Measurements from ENCODE around the gene CAMTA1.

CAMTA1 gene

DNA sequence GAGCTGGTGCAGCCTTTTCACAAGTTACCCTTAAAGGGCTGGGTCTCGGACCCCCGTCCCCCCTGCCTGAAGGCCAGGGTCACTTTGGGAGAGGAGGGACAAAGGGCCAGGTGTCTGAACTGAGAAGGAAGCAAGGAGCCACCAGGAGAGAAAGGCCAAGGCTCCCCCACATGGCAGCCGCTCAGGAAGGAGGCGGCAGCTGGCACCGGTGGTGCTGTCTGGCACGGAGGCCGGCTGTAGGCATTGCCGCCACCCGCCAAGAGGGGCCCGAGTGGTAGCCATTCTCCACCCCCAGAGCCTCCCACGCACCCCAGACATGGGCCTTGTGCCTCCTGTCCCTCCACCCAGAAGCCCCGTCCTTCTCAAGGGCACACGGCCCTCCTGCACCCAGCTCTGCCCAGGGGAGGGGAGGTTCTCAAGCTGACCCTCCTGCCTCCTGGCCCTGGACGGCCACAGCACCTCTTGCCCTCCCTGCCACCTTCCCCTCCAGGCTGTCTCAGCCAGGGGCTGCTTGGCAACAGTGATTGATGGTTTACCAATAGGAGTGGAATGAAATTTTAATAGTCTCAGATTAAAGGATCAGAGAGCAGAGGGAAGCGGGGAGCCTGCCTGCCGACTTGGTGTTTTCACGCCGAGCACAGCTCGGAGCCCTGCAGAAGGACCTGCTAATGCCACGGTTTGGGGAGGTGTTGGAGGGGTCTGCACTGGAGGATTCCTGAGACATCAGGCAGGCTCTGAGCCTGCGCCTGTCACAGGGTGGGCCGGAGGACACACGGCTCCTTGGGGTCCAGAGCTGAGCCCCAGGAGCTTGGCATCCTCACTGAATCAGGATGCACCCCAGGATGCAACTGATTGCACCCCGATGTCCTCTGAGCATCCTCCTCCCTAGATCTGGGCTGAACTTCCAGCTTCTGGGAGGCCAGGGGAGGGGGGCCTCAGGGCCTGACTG lies 773.9 kb downstream of the CAMTA1 start:
- DNase-seq: no peak

GRCh38 chr1:7560128-7560527 lies 774.9 kb downstream of the CAMTA1 start:
- no peak for DNase-seq

DNA sequence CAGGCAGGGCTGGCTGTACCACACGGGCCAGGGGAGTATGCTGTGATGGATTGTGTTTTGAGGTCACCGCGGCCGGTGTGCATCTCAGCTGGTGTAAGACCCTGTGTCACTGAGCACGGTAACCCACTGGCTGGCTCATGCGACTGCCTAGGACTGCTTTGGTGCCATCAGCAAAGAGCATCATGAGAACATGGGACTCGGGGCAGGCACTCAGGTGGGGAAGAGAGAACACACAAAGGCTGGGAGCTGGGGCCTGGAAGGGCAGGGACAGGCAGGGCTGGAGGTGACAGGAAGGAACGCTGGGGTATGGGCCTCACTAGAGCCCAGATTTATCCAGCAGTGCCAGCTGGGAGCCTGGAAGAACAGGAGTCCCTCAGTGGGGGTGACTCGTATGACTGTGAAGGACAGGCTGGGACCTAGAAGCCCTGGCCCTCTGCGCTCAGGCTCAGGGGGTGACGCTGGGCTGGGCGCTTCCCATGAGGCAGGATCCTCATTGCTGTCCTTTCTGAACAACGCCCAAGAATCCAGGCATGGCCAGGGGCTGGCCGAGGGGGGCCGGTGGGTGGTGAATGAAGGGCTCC lies 775.4 kb downstream of the CAMTA1 start:
- DNase-seq: no peak

DNA sequence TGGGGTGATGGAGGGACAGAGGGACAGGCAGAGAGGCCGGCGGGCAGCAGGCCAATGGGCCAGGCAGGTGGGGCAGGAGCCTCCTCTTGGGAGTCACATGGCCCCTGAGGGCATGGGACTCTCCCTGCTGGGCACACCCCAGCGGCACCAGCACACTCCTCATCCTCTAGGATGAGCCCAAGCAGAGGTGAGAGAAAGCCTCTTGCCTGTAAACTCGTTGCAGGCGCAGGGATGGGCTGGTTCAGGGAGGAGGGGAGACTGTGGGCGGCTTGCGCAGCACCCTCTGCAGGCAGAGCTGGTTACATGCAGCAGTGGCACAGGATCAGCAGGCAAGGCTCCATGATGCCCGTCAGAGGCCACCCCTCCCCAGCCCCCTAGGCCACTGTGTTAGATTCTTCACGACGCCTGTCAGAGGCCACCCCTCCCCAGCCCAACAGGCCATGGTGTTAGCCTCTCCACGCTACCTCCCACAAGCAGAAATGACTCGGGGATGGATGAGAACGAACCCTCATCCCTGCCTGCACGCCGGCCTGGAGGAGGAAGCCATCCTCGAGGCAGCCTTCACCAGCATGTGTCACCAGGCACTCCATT lies 776.2 kb downstream of the CAMTA1 start:
- no peak for DNase-seq

- DNase-seq: no peak
Measured at GRCh38 chr1:7561936-7562728, 776.9 kb downstream of the CAMTA1 start.

DNA sequence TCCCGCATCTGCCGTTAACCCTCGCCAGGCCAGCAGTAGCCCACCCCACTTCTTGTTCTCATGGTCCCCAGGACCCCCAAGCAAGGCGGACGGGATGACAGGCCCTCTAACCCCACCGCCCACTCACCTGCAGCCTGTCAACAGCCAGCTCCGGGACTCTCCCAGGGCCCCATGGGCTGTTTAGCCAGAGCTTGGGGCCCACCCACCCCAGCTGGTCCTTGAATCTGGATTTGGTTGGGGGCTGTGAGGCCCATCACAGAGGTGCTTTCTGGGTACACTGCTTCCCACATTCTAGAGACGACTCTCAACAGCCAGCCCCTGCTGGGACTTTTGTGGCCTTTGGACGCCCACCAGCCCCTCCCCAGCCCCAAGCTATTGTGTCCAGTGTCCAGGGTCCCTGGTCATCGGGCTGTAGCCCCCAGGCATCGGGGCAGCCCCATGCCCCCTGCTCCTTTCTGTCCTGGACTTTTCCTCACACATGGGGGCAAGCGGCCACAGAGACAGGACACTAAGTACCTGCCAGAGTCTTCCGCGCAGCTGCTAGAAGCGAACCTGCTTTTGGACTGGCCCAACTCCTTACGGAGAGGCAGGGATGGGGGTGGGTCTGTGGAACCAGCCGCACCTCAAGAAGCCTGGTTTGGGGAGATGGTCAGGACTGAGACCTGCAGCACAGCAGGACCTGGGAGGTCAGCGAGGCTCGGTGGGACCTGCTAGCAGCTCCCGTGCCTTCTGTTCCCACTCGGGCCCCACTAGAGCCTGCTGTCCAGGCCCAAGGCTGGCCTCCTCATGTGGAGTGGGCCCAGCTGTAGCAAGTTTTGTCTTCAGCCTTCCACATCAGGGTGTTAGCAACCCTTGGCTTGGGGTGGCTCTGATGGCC lies 777.7 kb downstream of the CAMTA1 start:
- no peak for DNase-seq

GRCh38 chr1:7564137-7564536 lies 778.9 kb downstream of the CAMTA1 start:
- DNase-seq: no peak

- no peak for DNase-seq
Measured at GRCh38 chr1:7565099-7565750, 780.0 kb downstream of the CAMTA1 start.

DNA sequence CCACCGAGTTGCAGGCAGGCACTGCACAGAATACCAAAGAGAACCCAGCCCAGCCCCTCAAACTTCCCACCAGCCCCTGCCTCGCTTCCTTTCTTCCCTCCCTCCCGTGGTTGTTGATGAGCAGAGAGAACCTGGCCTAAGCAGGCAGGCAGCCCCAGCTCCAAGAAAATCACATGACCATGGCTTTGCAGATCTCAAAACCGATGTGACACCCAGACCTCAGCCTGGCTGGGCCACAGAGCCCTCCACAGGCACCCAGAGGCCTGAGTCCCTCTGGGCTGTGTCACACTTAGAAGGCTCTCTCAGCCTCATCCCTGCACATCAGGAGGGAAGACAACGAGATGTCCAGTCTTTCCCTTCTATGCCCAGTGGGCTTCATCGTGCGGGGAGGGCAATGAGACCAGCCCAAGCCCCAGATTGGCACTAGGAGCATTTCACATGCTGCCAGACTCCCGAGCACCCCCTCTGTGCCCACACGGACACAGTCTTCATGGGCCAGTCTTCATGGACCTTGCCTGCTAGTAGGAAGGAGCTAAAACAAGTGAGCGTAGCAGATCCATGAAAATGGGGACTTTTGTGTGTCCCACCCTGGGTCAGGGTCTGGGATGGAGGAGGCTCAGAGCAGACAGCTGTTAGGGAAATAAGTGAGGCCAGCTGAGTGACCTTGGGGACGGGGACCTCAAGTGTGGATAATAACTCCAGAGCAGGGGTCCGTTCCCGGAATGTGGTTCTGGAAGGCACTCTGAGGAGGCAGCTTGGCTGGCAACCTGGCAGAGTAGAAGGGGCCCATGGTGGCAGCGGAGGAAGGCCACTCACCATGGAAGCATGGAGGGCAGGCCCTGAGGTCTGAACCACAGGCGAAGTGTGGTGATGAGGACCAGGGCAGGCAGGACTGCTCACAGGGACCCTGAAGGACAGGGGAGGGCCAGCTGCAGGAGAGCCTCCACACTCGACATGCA lies 781.4 kb downstream of the CAMTA1 start:
- DNase-seq: no peak

- no peak for DNase-seq
Measured at GRCh38 chr1:7567376-7567775, 782.1 kb downstream of the CAMTA1 start.

GRCh38 chr1:7568053-7568452 lies 782.8 kb downstream of the CAMTA1 start:
- no peak for DNase-seq

- DNase-seq: no peak
Measured at GRCh38 chr1:7568901-7569524, 783.8 kb downstream of the CAMTA1 start.

GRCh38 chr1:7570311-7570710 lies 785.1 kb downstream of the CAMTA1 start:
- no peak for DNase-seq

DNA sequence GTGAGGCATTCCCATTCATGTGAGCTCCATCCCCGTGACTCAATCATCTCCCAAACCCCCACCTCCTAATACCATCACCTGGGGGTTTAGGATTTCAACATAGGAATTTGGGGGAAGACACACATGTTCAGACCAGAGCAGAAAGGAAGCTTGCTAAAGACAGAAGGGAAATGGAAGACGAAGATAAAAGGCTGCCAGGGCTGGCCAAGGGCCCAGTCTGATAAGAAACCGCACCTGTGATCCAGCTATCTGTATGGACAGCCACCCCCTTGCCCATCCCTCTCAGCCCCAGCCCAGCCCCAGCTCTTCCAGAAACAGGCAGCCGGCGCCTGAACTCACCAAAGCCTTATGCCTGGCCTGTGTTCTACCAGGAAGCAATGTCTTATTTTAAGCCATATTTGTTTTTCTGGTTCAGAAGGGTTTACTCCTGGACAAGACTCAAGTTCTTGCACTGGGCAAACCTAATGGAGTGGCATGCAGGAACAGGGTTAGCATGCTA lies 787.4 kb downstream of the CAMTA1 start:
- no peak for DNase-seq

DNA sequence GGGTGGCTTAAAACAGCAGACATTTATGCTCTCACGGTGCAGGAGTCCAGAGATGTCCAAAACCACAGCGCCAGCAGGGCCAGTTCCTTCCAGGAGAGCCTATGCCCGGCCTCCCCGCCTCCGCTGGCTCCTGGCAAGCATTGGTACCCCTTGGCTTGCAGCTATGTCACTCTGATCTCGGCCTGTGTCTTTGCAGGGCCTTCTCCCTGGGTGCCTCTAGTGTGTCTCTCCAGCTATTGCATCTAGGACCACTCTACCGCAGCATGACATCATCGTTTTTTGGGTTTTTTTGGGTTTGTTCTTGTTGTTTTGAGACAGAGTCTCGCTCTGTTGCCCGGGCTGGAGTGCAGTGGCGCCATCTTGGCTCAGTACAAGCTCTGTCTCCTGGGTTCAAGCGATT lies 788.2 kb downstream of the CAMTA1 start:
- DNase-seq: no peak

GRCh38 chr1:7574121-7575040 lies 789.1 kb downstream of the CAMTA1 start:
- no peak for DNase-seq

DNA sequence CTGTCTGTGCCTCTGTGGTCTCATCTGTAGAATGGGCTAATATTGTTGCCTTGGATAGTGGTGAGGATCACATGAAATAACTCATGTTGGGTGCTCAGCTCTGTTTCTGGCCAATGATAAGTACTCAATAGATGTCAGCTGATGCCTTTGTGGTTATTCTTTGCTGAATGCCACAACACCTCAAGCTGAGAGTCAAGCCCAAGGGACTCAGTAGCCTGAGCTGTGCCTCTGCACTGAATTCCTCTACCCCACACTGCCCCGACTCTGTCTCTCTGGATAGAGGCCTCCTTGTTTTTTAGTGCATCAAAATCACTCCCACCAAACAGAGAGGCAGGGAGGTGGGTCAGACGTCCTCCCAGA lies 789.8 kb downstream of the CAMTA1 start:
- no peak for DNase-seq

GRCh38 chr1:7576946-7577657 lies 791.8 kb downstream of the CAMTA1 start:
- DNase-seq: no peak

Data from effector CD4-positive, alpha-beta T cell (primary cell).